SK-N-SH (cell line): ENCODE measurements around the gene SMYD1. TPM values are rescaled to one million over a fixed set of nuclear protein-coding genes. Genes with fewer than 3 reads are reported as not detected.

ENCODE experiments used
- CTCF ChIA-PET: fragments of 300-600, 350-600 bp; formaldehyde crosslinking; extraction: SDS; loops from one replicate; lab custom pipeline; 2021; lab: Yijun Ruan, JAX
- POLR2A ChIA-PET: fragments of 350-600 bp; sonication (Branson Sonifier 250); formaldehyde crosslinking; extraction: SDS; loops from one replicate; lab custom pipeline; 2020; ENCODE audit warnings: antibody characterized with exemption, inconsistent platforms; lab: Yijun Ruan, JAX
- DNase-seq: peaks from one replicate; pipeline ENCODE4 v3.0.0; 2012
- H2AFZ ChIP-seq: fragments of 200-600 bp; sonication (generic); 2 replicates; pipeline ENCODE4 v1.8.1; 2016; ENCODE audit warnings: antibody characterized with exemption, mild to moderate bottlenecking, low read depth
- H3F3A ChIP-seq: fragments of 200-600 bp; sonication (generic); replicated peaks from 2 replicates; pipeline ENCODE3; 2016; ENCODE audit warnings: antibody characterized with exemption, mild to moderate bottlenecking; ENCODE audit not compliant: insufficient read depth
- H3K27ac ChIP-seq, 2 experiments: fragments of 200-500 bp in 1 of 2; fragments of 200-600 bp in 1 of 2; sonication (Bioruptor generic) in 1 of 2; sonication (generic), shearing (Covaris generic) in 1 of 2; 2 replicates each; pipeline versions ENCODE4 v1.5.1 to v1.6.1; 2014 to 2016; ENCODE audit warnings: low read depth in 2 of 2, inconsistent platforms in 1 of 2, low read length in 1 of 2, mild to moderate bottlenecking in 1 of 2, mixed read lengths in 1 of 2
- H3K27me3 ChIP-seq: fragments of 200-600 bp; sonication (generic), shearing (Covaris generic); 2 replicates; pipeline ENCODE4 v1.6.1; 2016; ENCODE audit warnings: mixed run types; ENCODE audit not compliant: insufficient read depth
- H3K36me3 ChIP-seq, 2 experiments: fragments of 200-500 bp in 1 of 2; fragments of 200-600 bp in 1 of 2; sonication (Bioruptor generic) in 1 of 2; sonication (generic) in 1 of 2; replicated peaks in 1 of 2; 2 replicates each; pipeline versions ENCODE3 to v1.5.1; 2014 to 2016; ENCODE audit warnings: low read length in 1 of 2, mild to moderate bottlenecking in 1 of 2; ENCODE audit not compliant: insufficient read depth in 2 of 2, control insufficient read depth in 1 of 2
- H3K4me1 ChIP-seq, 2 experiments: fragments of 200-500 bp in 1 of 2; fragments of 200-600 bp in 1 of 2; sonication (Bioruptor generic) in 1 of 2; sonication (generic), shearing (Covaris generic) in 1 of 2; 2 replicates each; pipeline versions ENCODE4 v1.5.1 to v1.6.1; 2014 to 2016; ENCODE audit warnings: low read depth in 1 of 2, low read length in 1 of 2, mixed run types in 1 of 2; ENCODE audit not compliant: insufficient read depth in 2 of 2, control insufficient read depth in 1 of 2
- H3K4me2 ChIP-seq: fragments of 200-600 bp; sonication (generic), shearing (Covaris generic); 2 replicates; pipeline ENCODE4 v1.6.1; 2017; ENCODE audit warnings: mixed run types
- H3K4me3 ChIP-seq, 2 experiments: fragments of 200-500 bp in 1 of 2; fragments of 200-600 bp in 1 of 2; sonication (Bioruptor generic) in 1 of 2; sonication (generic), shearing (Covaris generic) in 1 of 2; 2 replicates each; pipeline versions ENCODE4 v1.5.1 to v1.8.1; 2014 to 2016; ENCODE audit warnings: low read depth in 2 of 2, inconsistent platforms in 1 of 2, low read length in 1 of 2, mild to moderate bottlenecking in 1 of 2, mixed read lengths in 1 of 2, moderate library complexity in 1 of 2
- H3K79me2 ChIP-seq: fragments of 200-600 bp; sonication (generic); 2 replicates; pipeline ENCODE4 v1.8.1; 2017; ENCODE audit warnings: mild to moderate bottlenecking; ENCODE audit not compliant: insufficient read depth
- H3K9ac ChIP-seq: fragments of 200-600 bp; sonication (generic); 2 replicates; pipeline ENCODE4 v1.6.1; 2017; ENCODE audit warnings: mixed run types
- H3K9me2 ChIP-seq: fragments of 200-600 bp; sonication (generic); 2 replicates; pipeline ENCODE4 v1.6.1; 2017; ENCODE audit warnings: mixed run types
- H3K9me3 ChIP-seq: fragments of 200-600 bp; sonication (generic); 2 replicates; pipeline ENCODE4 v1.6.1; 2017; ENCODE audit warnings: mixed run types, mild to moderate bottlenecking, moderate library complexity
- H4K20me1 ChIP-seq: fragments of 200-600 bp; sonication (generic); 2 replicates; pipeline ENCODE4 v1.6.1; 2017; ENCODE audit warnings: mild to moderate bottlenecking, mixed run types; ENCODE audit not compliant: insufficient read depth
- ELF1 ChIP-seq: IDR thresholded peaks from 2 replicates; pipeline ENCODE4 v1.4.0; 2012
- EP300 ChIP-seq, 2 experiments: IDR thresholded peaks; 2 replicates each; pipeline versions ENCODE4 v1.4.0 to v1.6.1; 2012; ENCODE audit warnings: borderline replicate concordance in 1 of 2, low read depth in 1 of 2, low read length in 1 of 2
- FOSL2 ChIP-seq: IDR thresholded peaks from 2 replicates; pipeline ENCODE4 v1.4.0; 2012; ENCODE audit warnings: low read depth, mild to moderate bottlenecking, moderate library complexity, borderline replicate concordance
- FOXJ3 ChIP-seq: sonication (generic); formaldehyde crosslinking; IDR thresholded peaks from 2 replicates; pipeline ENCODE4 v1.5.1; 2020; ENCODE audit warnings: mild to moderate bottlenecking, missing genetic modification reagents
- GATA2 ChIP-seq: sonication (generic); formaldehyde crosslinking; IDR thresholded peaks from 2 replicates; pipeline ENCODE4 v1.5.0; 2020; ENCODE audit warnings: mild to moderate bottlenecking, missing genetic modification reagents
- JUND ChIP-seq: IDR thresholded peaks from 2 replicates; pipeline ENCODE4 v1.4.0; 2012
- MEF2A ChIP-seq: IDR thresholded peaks from 2 replicates; pipeline ENCODE4 v1.4.0; 2012; ENCODE audit warnings: low read depth, borderline replicate concordance
- MXI1 ChIP-seq: IDR thresholded peaks from 2 replicates; pipeline ENCODE4 v1.6.1; 2012; ENCODE audit warnings: mild to moderate bottlenecking, low read depth, low read length, improper control_type of control experiment
- NFIC ChIP-seq: IDR thresholded peaks from 2 replicates; pipeline ENCODE4 v1.4.0; 2012; ENCODE audit warnings: borderline replicate concordance
- POLR2AphosphoS5 ChIP-seq: IDR thresholded peaks from 2 replicates; pipeline ENCODE4 v1.6.1; 2012; ENCODE audit warnings: low read depth, low read length
- RFX5 ChIP-seq: IDR thresholded peaks from 2 replicates; pipeline ENCODE4 v1.6.1; 2012; ENCODE audit warnings: mild to moderate bottlenecking, improper control_type of control experiment, low read length
- SMC3 ChIP-seq: IDR thresholded peaks from 2 replicates; pipeline ENCODE4 v1.6.1; 2012; ENCODE audit warnings: low read depth, low read length, improper control_type of control experiment
- TAF1 ChIP-seq: IDR thresholded peaks from 2 replicates; pipeline ENCODE4 v1.6.1; 2012; ENCODE audit warnings: low read depth, mild to moderate bottlenecking, low read length, moderate library complexity, borderline replicate concordance
- TCF12 ChIP-seq: IDR thresholded peaks from 2 replicates; pipeline ENCODE4 v1.4.0; 2012
- TEAD4 ChIP-seq: IDR thresholded peaks from 2 replicates; pipeline ENCODE4 v1.4.0; 2012; ENCODE audit warnings: mild to moderate bottlenecking, borderline replicate concordance; ENCODE audit not compliant: insufficient read depth
- USF2 ChIP-seq: fragments of 150-350 bp; IDR thresholded peaks from 2 replicates; pipeline ENCODE4 v1.6.1; 2017; ENCODE audit warnings: antibody characterized with exemption, low read length, low read depth, borderline replicate concordance
- WGBS: methylation state at CpG from one replicate; pipeline ENCODE4 v1.1.6; 2017; ENCODE audit warnings: low lambda C conversion rate; 5-methylcytosine and 5-hydroxymethylcytosine counted together
- polyA plus RNA-seq, 3 experiments: library from polyadenylated mRNA; depleted of rRNA; stranded (reverse); fragments of >200 nt; gene quantifications; 2 replicates each; pipeline ENCODE4 v1.2.3, GENCODE V29; 2012
- TF ChIP-seq, protein P1 (sequence below): IDR thresholded peaks from 2 replicates; pipeline ENCODE4; 2012
- TF ChIP-seq, protein P2 (sequence below): IDR thresholded peaks from 2 replicates; pipeline ENCODE4 v1.4.0; 2012; ENCODE audit warnings: low read depth, borderline replicate concordance

Gene SMYD1
- polyA plus RNA-seq, 1 of the 3 experiments (the other 2 are of a cell fraction), result not detected

DNA sequence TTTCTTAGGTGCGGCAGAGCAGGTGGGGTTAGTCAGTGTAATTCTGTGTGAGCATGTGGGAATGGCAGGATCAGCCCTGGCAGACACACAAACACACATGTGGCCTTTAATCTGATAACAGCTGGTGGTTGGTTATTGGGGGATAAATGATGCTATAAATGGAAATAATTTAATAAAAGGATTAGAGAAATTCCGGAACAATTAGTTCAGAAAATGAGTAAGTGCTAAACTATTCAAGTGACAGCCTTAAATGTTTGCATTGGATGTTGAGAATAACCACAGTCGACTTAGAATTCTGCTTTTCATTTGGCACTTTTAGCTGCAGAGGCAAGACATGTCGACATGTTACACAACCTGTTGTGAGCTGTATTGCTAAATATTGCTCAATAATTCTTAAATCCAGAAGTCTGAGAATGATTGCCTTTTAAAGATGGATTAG, 7.2 kb downstream of the SMYD1 start:
- Histone ChIP-seq H3K9ac (no peak overlapping the region), H3K9me2 (no peaks in the 10 kb centered on the region), H3K4me2 (0 out of 2 replicates have a peak overlapping the region, but pooled peaks have one; percentile 33), H3F3A (no peaks in the 10 kb centered on the region), H3K27me3 (no peaks in the 10 kb centered on the region), H3K4me3 (no peak overlapping the region), H4K20me1 (no peaks in the 10 kb centered on the region), H3K36me3 (no peaks in the 10 kb centered on the region), H3K27ac (peak overlapping the region in 1 of 2 experiments; percentile 35; a peak in 1 of 4 replicates), H3K79me2 (no peaks in the 10 kb centered on the region), H2AFZ (no peak overlapping the region), H3K9me3 (no peaks in the 10 kb centered on the region), H3K4me1 (peaks cover 3 to 18% of the 10 kb centered on the region in 2 experiments; a peak in 2 of 4 replicates)
- ChIA-PET POLR2A (no interaction called here), CTCF (interaction anchor here (0.6 to 4.3 kb wide), 4 partner anchors 9 to 85 kb away, joined by 3 to 18 read pairs (median 4); no protein-coding TSS in a partner anchor)
- WGBS, result 12% methylated on average over 4 of the region's 4 CpGs
- TF ChIP-seq TEAD4, result peak; percentile 44; the same call in 1 of the 2 replicates
- no peak for TF ChIP-seq SMC3
- no peak for TF ChIP-seq GATA2 (CRISPR knock-in tag)
- peak; percentile 29; the same call in 1 of the 2 replicates for TF ChIP-seq NFIC
- TF ChIP-seq, protein P1, sequence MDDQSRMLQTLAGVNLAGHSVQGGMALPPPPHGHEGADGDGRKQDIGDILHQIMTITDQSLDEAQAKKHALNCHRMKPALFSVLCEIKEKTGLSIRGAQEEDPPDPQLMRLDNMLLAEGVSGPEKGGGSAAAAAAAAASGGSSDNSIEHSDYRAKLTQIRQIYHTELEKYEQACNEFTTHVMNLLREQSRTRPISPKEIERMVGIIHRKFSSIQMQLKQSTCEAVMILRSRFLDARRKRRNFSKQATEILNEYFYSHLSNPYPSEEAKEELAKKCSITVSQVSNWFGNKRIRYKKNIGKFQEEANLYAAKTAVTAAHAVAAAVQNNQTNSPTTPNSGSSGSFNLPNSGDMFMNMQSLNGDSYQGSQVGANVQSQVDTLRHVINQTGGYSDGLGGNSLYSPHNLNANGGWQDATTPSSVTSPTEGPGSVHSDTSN, result peak; percentile 56
- TF ChIP-seq USF2, result no peak
- TF ChIP-seq TCF12, result peak; percentile 82
- peak; percentile 76; the same call in 1 of the 2 replicates for TF ChIP-seq MEF2A
- TF ChIP-seq EP300 (IDR thresholded peaks at IDR 0.05; ENCODE audit: borderline replicate concordance in 1 of 2, low read depth in 1 of 2, low read length in 1 of 2), result peak; percentile 19 to 61; a peak in 2 of 4 replicates
- TF ChIP-seq RFX5, result no peak
- TF ChIP-seq TAF1, result no peak
- TF ChIP-seq, protein P2, sequence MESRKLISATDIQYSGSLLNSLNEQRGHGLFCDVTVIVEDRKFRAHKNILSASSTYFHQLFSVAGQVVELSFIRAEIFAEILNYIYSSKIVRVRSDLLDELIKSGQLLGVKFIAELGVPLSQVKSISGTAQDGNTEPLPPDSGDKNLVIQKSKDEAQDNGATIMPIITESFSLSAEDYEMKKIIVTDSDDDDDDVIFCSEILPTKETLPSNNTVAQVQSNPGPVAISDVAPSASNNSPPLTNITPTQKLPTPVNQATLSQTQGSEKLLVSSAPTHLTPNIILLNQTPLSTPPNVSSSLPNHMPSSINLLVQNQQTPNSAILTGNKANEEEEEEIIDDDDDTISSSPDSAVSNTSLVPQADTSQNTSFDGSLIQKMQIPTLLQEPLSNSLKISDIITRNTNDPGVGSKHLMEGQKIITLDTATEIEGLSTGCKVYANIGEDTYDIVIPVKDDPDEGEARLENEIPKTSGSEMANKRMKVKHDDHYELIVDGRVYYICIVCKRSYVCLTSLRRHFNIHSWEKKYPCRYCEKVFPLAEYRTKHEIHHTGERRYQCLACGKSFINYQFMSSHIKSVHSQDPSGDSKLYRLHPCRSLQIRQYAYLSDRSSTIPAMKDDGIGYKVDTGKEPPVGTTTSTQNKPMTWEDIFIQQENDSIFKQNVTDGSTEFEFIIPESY, result no peak
- peak; percentile 56; the same call in 1 of the 2 replicates for TF ChIP-seq POLR2AphosphoS5
- TF ChIP-seq MXI1, result no peak
- TF ChIP-seq FOXJ3 (CRISPR knock-in tag), result no peak
- TF ChIP-seq ELF1, result no peak
- 0 out of 2 replicates have a peak, but pooled peaks have one; percentile 20 for TF ChIP-seq FOSL2
- TF ChIP-seq JUND, result peak; percentile 62
- no peak for DNase-seq
